ENCODE measurements around the gene CATSPER3. TPM values are rescaled to one million over a fixed set of nuclear protein-coding genes. Genes with fewer than 3 reads are reported as not detected.

CATSPER3 gene
- total RNA-seq, 2 experiments from 2014 or later, result 0.56 TPM; not detected in 1

GRCh38 chr5:135053989-135054388 is 86.3 kb downstream of the CATSPER3 start:
- H3K4me3 Mint-ChIP-seq, result no peak overlapping the region
- H3K27ac Mint-ChIP-seq, result no peak overlapping the region
- intact Hi-C loops (cut with DNase I, micrococcal nuclease), result no loop called here
- no peak for DNase-seq
- Histone ChIP-seq H3K27ac (ENCODE audit: low read depth in 1 of 2, low read length in 2 of 2) (no peak overlapping the region), H3K4me1 (ENCODE audit: insufficient read depth, low read length) (no peaks in the 10 kb centered on the region), H3K27me3 (ENCODE audit: control insufficient read depth in 1 of 2, insufficient read depth in 2 of 2, low read length in 2 of 2) (peaks cover 4 to 40% of the 10 kb centered on the region in 2 experiments), H3K36me3 (ENCODE audit: insufficient read depth, low read length) (no peaks in the 10 kb centered on the region), H3K9me3 (ENCODE audit: control insufficient read depth in 1 of 2, insufficient read depth in 1 of 2, low read length in 2 of 2) (no peaks in the 10 kb centered on the region), H3K4me3 (ENCODE audit: low read length) (no peak overlapping the region)
- CTCF ChIA-PET, result no interaction called here
- H3K27me3 Mint-ChIP-seq, result peaks cover 83% of the 10 kb centered on the region
- no peaks in the 10 kb centered on the region for H3K9me3 Mint-ChIP-seq
- no peak for ATAC-seq (ENCODE audit: poor library complexity)
- POLR2A ChIA-PET, result no interaction called here
- H3K36me3 Mint-ChIP-seq (ENCODE audit: low read depth), result no peaks in the 10 kb centered on the region
- H3K4me1 Mint-ChIP-seq (ENCODE audit: low read depth), result no peaks in the 10 kb centered on the region
- TF ChIP-seq CTCF (IDR thresholded peaks at IDR 0.05), result no peak

GRCh38 chr5:135054546-135054945 is 86.8 kb downstream of the CATSPER3 start:
- Mint-ChIP-seq H3K9me3 (no peaks in the 10 kb centered on the region), H3K4me3 (no peak overlapping the region), H3K27me3 (peaks cover 83% of the 10 kb centered on the region), H3K4me1 (ENCODE audit: low read depth) (no peaks in the 10 kb centered on the region), H3K27ac (no peak overlapping the region), H3K36me3 (ENCODE audit: low read depth) (no peaks in the 10 kb centered on the region)
- ChIA-PET CTCF (no interaction called here), POLR2A (no interaction called here)
- intact Hi-C loops (cut with DNase I, micrococcal nuclease), result no loop called here
- Histone ChIP-seq H3K27me3 (ENCODE audit: control insufficient read depth in 1 of 2, insufficient read depth in 2 of 2, low read length in 2 of 2) (peaks cover 6 to 39% of the 10 kb centered on the region in 2 experiments), H3K9me3 (ENCODE audit: control insufficient read depth in 1 of 2, insufficient read depth in 1 of 2, low read length in 2 of 2) (no peaks in the 10 kb centered on the region), H3K27ac (ENCODE audit: low read depth in 1 of 2, low read length in 2 of 2) (no peak overlapping the region), H3K4me1 (ENCODE audit: insufficient read depth, low read length) (no peaks in the 10 kb centered on the region), H3K36me3 (ENCODE audit: insufficient read depth, low read length) (no peaks in the 10 kb centered on the region), H3K4me3 (ENCODE audit: low read length) (no peak overlapping the region)
- ATAC-seq (ENCODE audit: poor library complexity) (no peak), DNase-seq (no peak)
- no peak for TF ChIP-seq CTCF (IDR thresholded peaks at IDR 0.05)

- peaks cover 79% of the 10 kb centered on the region for H3K27me3 Mint-ChIP-seq
- H3K27me3 ChIP-seq (ENCODE audit: control insufficient read depth in 1 of 2, insufficient read depth in 2 of 2, low read length in 2 of 2), result peaks cover 6 to 31% of the 10 kb centered on the region in 2 experiments
- no peaks in the 10 kb centered on the region for H3K36me3 Mint-ChIP-seq (ENCODE audit: low read depth)
- ATAC-seq (ENCODE audit: poor library complexity) (no peak), DNase-seq (no peak)
- H3K4me1 Mint-ChIP-seq (ENCODE audit: low read depth), result no peaks in the 10 kb centered on the region
- H3K36me3 ChIP-seq (ENCODE audit: insufficient read depth, low read length), result no peaks in the 10 kb centered on the region
- H3K4me3 ChIP-seq (ENCODE audit: low read length), result no peak overlapping the region
- H3K4me1 ChIP-seq (ENCODE audit: insufficient read depth, low read length), result no peaks in the 10 kb centered on the region
- no peak overlapping the region for H3K27ac Mint-ChIP-seq
- intact Hi-C loops (cut with DNase I, micrococcal nuclease), result no loop called here
- H3K9me3 Mint-ChIP-seq, result no peaks in the 10 kb centered on the region
- H3K4me3 Mint-ChIP-seq, result no peak overlapping the region
- ChIA-PET CTCF (no interaction called here), POLR2A (no interaction called here)
- H3K9me3 ChIP-seq (ENCODE audit: control insufficient read depth in 1 of 2, insufficient read depth in 1 of 2, low read length in 2 of 2), result no peaks in the 10 kb centered on the region
- no peak overlapping the region for H3K27ac ChIP-seq (ENCODE audit: low read depth in 1 of 2, low read length in 2 of 2)
- no peak for TF ChIP-seq CTCF (IDR thresholded peaks at IDR 0.05)
Observed at GRCh38 chr5:135055396-135055795, 87.7 kb downstream of the CATSPER3 start.

All from CD4-positive, alpha-beta T cell (primary cell).